22Rv1 (cell line): ENCODE results near the gene CNOT1.

Experiments
- CTCF ChIP-seq: fragments of 450-650 bp; IDR thresholded peaks from 2 replicates; pipeline ENCODE4 v1.5.1; 2017; ENCODE audit warnings: mild to moderate bottlenecking
- ZFX ChIP-seq: fragments of 450-650 bp; IDR thresholded peaks from 2 replicates; pipeline ENCODE4 v1.6.1; 2017; ENCODE audit warnings: antibody characterized with exemption, borderline replicate concordance

- TF ChIP-seq CTCF = peak; percentile 30; the same call in 1 of the 2 replicates
- TF ChIP-seq ZFX = no peak
Measured at GRCh38 chr16:58515125-58515870, 114.3 kb downstream of the CNOT1 start, which contains the start of gene SETD6.
